Neural crest cell (in vitro differentiated cells): ENCODE results near the gene KHDC1L. TPM values are rescaled to one million over a fixed set of nuclear protein-coding genes. Genes with fewer than 3 reads are reported as not detected.

Experiments used
- DNase-seq: peaks from one replicate; pipeline ENCODE4 v3.0.0; 2021; ENCODE audit warnings: low read depth, mixed read lengths, low spot score
- H3K27ac Mint-ChIP-seq: one replicate; pipeline ENCODE4 v1.8.0; 2021; ENCODE audit warnings: mild to moderate bottlenecking, mixed read lengths; ENCODE audit not compliant: unreplicated experiment
- H3K27me3 Mint-ChIP-seq: 2 replicates; pipeline ENCODE4 v1.8.0; 2021; ENCODE audit warnings: low read depth, mild to moderate bottlenecking, mixed read lengths
- H3K36me3 Mint-ChIP-seq: 2 replicates; pipeline ENCODE4 v1.8.0; 2021; ENCODE audit warnings: low read depth, mild to moderate bottlenecking, mixed read lengths
- H3K4me1 Mint-ChIP-seq: 2 replicates; pipeline ENCODE4 v1.8.0; 2021; ENCODE audit warnings: mixed read lengths
- H3K4me3 Mint-ChIP-seq: one replicate; pipeline ENCODE4 v1.8.0; 2021; ENCODE audit warnings: mild to moderate bottlenecking, mixed read lengths
- H3K9me3 Mint-ChIP-seq: 2 replicates; pipeline ENCODE4 v1.8.0; 2021; ENCODE audit warnings: mixed read lengths
- total RNA-seq: library from RNA; stranded (reverse); gene quantifications from 2 replicates; pipeline ENCODE4 v1.2.1, GENCODE V29; 2021
- TF ChIP-seq, protein P1 (sequence below): fragments of 200-600 bp; sonication (generic); conservative IDR thresholded peaks from 2 replicates; pipeline ENCODE4 v1.5.0; 2021; ENCODE audit warnings: antibody characterized with exemption, mild to moderate bottlenecking

Gene KHDC1L
- total RNA-seq, 1 donor from 2014 or later = 1.0 TPM

DNA sequence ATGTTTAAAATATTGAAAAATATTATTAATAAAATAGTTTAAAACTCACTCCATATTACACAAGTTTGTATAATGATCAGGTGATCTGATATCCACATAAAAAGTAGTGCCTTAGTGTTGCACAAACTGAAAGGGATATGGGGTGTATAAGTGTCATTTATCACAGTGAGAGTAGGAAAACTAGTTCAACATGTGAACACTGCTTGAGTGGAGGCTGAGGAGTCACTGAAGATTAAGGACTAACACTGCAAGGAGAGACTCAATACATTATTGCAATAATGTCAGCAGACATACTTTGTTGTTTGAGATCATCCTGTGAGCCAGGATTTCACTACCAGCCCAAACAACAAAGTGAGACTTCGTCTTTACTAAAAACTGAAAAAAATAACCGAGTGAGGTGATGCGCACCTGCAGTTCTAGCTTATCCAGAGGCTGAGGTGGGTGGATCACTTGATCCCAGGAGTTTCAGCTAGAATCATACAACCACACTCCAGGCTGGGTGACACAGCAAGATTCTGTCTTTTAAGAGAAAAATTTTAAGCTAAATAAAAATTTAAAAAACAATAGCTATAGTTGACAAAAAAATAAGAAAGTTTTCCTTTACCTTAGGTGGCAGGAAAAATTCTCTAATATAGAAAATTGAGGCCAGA, 2.4 kb upstream of the KHDC1L start:
- peaks cover 6% of the 10 kb centered on the region for H3K36me3 Mint-ChIP-seq
- TF ChIP-seq, protein P1, sequence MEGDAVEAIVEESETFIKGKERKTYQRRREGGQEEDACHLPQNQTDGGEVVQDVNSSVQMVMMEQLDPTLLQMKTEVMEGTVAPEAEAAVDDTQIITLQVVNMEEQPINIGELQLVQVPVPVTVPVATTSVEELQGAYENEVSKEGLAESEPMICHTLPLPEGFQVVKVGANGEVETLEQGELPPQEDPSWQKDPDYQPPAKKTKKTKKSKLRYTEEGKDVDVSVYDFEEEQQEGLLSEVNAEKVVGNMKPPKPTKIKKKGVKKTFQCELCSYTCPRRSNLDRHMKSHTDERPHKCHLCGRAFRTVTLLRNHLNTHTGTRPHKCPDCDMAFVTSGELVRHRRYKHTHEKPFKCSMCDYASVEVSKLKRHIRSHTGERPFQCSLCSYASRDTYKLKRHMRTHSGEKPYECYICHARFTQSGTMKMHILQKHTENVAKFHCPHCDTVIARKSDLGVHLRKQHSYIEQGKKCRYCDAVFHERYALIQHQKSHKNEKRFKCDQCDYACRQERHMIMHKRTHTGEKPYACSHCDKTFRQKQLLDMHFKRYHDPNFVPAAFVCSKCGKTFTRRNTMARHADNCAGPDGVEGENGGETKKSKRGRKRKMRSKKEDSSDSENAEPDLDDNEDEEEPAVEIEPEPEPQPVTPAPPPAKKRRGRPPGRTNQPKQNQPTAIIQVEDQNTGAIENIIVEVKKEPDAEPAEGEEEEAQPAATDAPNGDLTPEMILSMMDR = no peak
- H3K27me3 Mint-ChIP-seq = no peaks in the 10 kb centered on the region
- DNase-seq = no peak
- no peak overlapping the region for H3K4me3 Mint-ChIP-seq
- H3K27ac Mint-ChIP-seq = no peak overlapping the region
- peaks cover 2% of the 10 kb centered on the region for H3K9me3 Mint-ChIP-seq
- H3K4me1 Mint-ChIP-seq = no peaks in the 10 kb centered on the region

DNA sequence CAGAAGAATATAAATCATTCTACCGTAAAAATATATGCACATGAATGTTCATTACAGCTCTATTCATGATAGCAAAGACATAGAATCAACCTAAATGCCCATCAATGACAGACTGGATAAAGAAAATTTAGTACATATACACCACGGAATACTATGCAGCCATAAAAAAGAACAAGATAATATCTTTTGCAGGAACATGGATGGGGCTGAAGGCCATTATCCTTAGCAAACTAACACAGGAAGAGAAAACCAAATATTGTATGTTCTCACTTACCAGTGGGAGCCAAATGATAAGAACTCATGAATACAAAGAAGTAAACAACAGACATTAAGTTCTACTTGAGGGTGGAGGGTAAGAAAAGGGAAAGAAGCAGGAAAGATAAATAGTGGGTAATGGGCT, 8.4 kb downstream of the KHDC1L start:
- no peaks in the 10 kb centered on the region for H3K4me1 Mint-ChIP-seq
- no peaks in the 10 kb centered on the region for H3K27me3 Mint-ChIP-seq
- H3K9me3 Mint-ChIP-seq = peaks cover 2% of the 10 kb centered on the region
- no peaks in the 10 kb centered on the region for H3K36me3 Mint-ChIP-seq
- H3K4me3 Mint-ChIP-seq = no peak overlapping the region
- H3K27ac Mint-ChIP-seq = no peak overlapping the region
- no peak for DNase-seq
- TF ChIP-seq, protein P1 = no peak

DNA sequence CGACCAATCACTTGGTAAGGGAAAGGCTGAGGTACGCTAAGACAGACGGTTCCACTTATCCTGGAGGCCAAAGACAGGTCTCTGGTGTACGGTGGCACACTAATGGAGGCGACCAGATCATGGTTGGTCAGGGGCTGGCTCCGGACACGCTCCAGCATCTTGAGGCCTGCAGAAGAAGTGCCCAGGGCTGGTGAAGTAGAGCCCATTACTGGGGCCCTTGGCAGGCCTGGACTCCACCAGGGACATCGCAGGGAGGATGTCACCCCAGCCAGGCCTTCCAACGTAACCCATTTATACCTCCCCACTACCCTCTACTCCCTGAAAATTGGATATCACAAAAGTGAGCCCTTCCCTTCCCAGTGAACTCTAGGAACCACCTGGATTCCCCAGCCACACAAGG, 16.2 kb downstream of the KHDC1L start:
- Mint-ChIP-seq H3K4me3 (no peak overlapping the region), H3K9me3 (peaks cover 16% of the 10 kb centered on the region), H3K4me1 (no peaks in the 10 kb centered on the region), H3K27me3 (no peaks in the 10 kb centered on the region), H3K27ac (peak overlapping the region; percentile 89), H3K36me3 (peaks cover 7% of the 10 kb centered on the region)
- DNase-seq = no peak
- TF ChIP-seq, protein P1 = no peak

DNA sequence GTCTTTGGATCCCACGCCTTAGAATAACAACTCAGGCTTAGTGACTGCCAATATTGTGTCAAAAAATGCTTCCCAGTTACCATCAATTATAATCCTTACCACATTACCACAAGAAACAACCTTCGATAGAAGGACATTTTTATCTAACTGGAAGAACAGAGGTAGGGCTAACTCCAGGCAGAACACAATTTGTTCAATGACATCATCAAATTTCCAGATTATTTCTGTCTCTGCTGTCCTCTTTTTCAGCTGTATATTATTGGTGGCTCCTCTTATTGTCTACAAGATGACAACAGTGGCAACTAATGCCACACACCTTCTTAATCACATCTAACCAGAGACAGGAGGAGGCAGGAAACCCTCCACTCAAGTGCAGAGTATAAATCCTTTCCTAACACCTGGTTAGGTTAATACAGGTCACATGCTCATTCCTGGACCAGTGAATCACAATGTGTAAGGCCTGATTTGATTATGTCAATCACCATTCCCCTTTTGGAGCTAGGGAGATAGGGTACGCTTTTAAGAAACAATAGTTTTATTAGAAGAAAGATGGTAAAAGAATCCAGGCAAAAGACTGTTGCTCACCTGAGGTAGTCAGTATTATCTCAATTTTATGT, 18.0 kb downstream of the KHDC1L start:
- Mint-ChIP-seq H3K4me3 (no peak overlapping the region), H3K27ac (no peak overlapping the region), H3K36me3 (peaks cover 7% of the 10 kb centered on the region), H3K4me1 (no peaks in the 10 kb centered on the region), H3K9me3 (peaks cover 19% of the 10 kb centered on the region), H3K27me3 (no peaks in the 10 kb centered on the region)
- no peak for DNase-seq
- TF ChIP-seq, protein P1 = no peak

DNA sequence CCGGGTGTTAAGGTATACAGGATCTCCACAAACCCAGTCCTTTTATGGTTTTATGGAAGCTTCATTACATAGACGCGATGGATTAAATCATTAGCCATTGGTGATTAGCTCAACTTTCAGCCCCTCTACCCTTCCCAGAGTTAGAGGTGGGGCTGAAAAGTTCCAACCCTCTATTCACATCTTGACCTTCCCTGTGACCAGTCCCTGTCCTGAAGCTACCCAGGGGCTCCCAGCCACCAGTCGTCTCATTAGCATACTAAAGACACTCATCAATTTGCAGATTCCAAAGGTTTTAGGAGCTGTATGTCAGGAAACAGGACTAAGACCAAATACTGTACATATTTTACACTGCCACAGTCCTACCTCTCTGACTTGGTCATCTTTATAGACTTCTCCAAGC, 21.0 kb downstream of the KHDC1L start:
- H3K36me3 Mint-ChIP-seq = peaks cover 7% of the 10 kb centered on the region
- no peaks in the 10 kb centered on the region for H3K4me1 Mint-ChIP-seq
- H3K27ac Mint-ChIP-seq = no peak overlapping the region
- peaks cover 16% of the 10 kb centered on the region for H3K9me3 Mint-ChIP-seq
- no peak for DNase-seq
- no peak overlapping the region for H3K4me3 Mint-ChIP-seq
- TF ChIP-seq, protein P1 = no peak
- no peaks in the 10 kb centered on the region for H3K27me3 Mint-ChIP-seq
